Esophagus muscularis mucosa (tissue), 4 donors: Measurements from ENCODE around the gene SHB. TPM values are rescaled to one million over a fixed set of nuclear protein-coding genes. Genes with fewer than 3 reads are reported as not detected.

ENCODE experiments used
- DNase-seq: peaks from one replicate; pipeline ENCODE4 v3.0.0-alpha.2; 2017; ENCODE audit errors: extremely low spot score
- H3K27ac ChIP-seq, 4 donors: fragments of 200-600 bp; sonication (generic); replicated peaks in 1 of 4; 1 replicate in 3 of 4; 2 replicates in 1 of 4; pipeline ENCODE4 v1.5.1; 2016 to 2019; ENCODE audit warnings: mild to moderate bottlenecking in 1 of 4
- H3K27me3 ChIP-seq, 4 donors: fragments of 200-600 bp; sonication (generic); one replicate each; pipeline versions ENCODE4 v1.5.1 to v1.6.0; 2016 to 2019
- H3K36me3 ChIP-seq, 4 donors: fragments of 200-600 bp; sonication (generic); one replicate each; pipeline ENCODE4 v1.5.1; 2016 to 2019
- H3K4me1 ChIP-seq, 4 donors: fragments of 200-600 bp; sonication (generic); one replicate each; pipeline ENCODE4 v1.5.1; 2016 to 2019
- H3K4me3 ChIP-seq, 4 donors: fragments of 200-600 bp; sonication (generic); 1 replicate in 2 of 4; 2 replicates in 2 of 4; pipeline ENCODE4 v1.5.1; 2016 to 2019; ENCODE audit warnings: mild to moderate bottlenecking in 4 of 4, moderate library complexity in 1 of 4
- H3K9me3 ChIP-seq, 4 donors: fragments of 200-600 bp; sonication (generic); 1 replicate in 3 of 4; 2 replicates in 1 of 4; pipeline ENCODE4 v1.5.1; 2016 to 2019
- CTCF ChIP-seq, 3 experiments: fragments of 200-600 bp in 2 of 3; fragments of 450-650 bp in 1 of 3; sonication (generic) in 2 of 3; IDR thresholded peaks; one replicate each; pipeline ENCODE4 v1.5.1; 2017 to 2019; ENCODE audit warnings: antibody characterized with exemption in 3 of 3, mild to moderate bottlenecking in 2 of 3, moderate library complexity in 1 of 3
- EP300 ChIP-seq: sonication (generic); formaldehyde crosslinking; IDR thresholded peaks from one replicate; pipeline ENCODE4 v1.6.1; 2017; ENCODE audit warnings: antibody characterized with exemption
- POLR2A ChIP-seq: fragments of 450-650 bp; IDR thresholded peaks from one replicate; pipeline ENCODE4 v1.6.1; 2017; ENCODE audit warnings: antibody characterized with exemption, moderate library complexity, mild to moderate bottlenecking, low read depth
- POLR2AphosphoS5 ChIP-seq, 2 donors: sonication (generic); formaldehyde crosslinking; IDR thresholded peaks; one replicate each; pipeline ENCODE4 v1.6.1; 2017; ENCODE audit warnings: antibody characterized with exemption in 2 of 2
- WGBS: methylation state at CpG from one replicate; pipeline ENCODE4 v1.1.5; 2018; 5-methylcytosine and 5-hydroxymethylcytosine counted together
- intact Hi-C: fragments of 100-400 bp; cut with DNase I; formaldehyde crosslinking; loops from one replicate; pipeline ENCODE4 v1.15.1; 2023
- total RNA-seq, 4 donors: library from RNA; depleted of rRNA; stranded (reverse); fragments of >200 nt; gene quantifications; one replicate each; pipeline versions ENCODE4 v1.1.0 to v1.2.1, GENCODE V29; 2016

Gene SHB
- total RNA-seq, 4 donors from 2014 or later: 16.6 to 21.2 (median 21.0) TPM

GRCh38 chr9:37925786-37926736 lies 143.0 kb downstream of the SHB start:
- no peaks in the 10 kb centered on the region for H3K27me3 ChIP-seq
- H3K4me3 ChIP-seq: no peak overlapping the region
- peaks cover 0 to 4% (median 0%) of the 10 kb centered on the region in 4 donors for H3K36me3 ChIP-seq
- TF ChIP-seq POLR2A (no peak), EP300 (no peak), CTCF (IDR thresholded peaks at IDR 0.05) (no peak), POLR2AphosphoS5 (IDR thresholded peaks at IDR 0.05) (no peak)
- intact Hi-C loops: loop anchor here (10.0 kb wide), 1 partner anchor 69 kb away; no protein-coding TSS in a partner anchor
- H3K4me1 ChIP-seq: peaks cover 28 to 36% (median 34%) of the 10 kb centered on the region in 4 donors
- no peaks in the 10 kb centered on the region for H3K9me3 ChIP-seq
- 82% methylated on average over 12 of the region's 15 CpGs for WGBS
- H3K27ac ChIP-seq: no peak overlapping the region
- no peak for DNase-seq

GRCh38 chr9:37925006-37925405 lies 144.0 kb downstream of the SHB start:
- Histone ChIP-seq H3K36me3 (peaks cover 0 to 4% (median 0%) of the 10 kb centered on the region in 4 donors), H3K9me3 (no peaks in the 10 kb centered on the region)

GRCh38 chr9:37924538-37924937 lies 144.5 kb downstream of the SHB start:
- no peak for TF ChIP-seq POLR2A
- no peak for TF ChIP-seq EP300
- TF ChIP-seq CTCF (IDR thresholded peaks at IDR 0.05): no peak
- H3K4me1 ChIP-seq: peaks cover 28 to 38% (median 31%) of the 10 kb centered on the region in 4 donors
- H3K27ac ChIP-seq: no peak overlapping the region
- no peaks in the 10 kb centered on the region for H3K27me3 ChIP-seq
- H3K36me3 ChIP-seq: peaks cover 0 to 6% (median 3%) of the 10 kb centered on the region in 4 donors
- intact Hi-C loops: loop anchor here (10.0 kb wide), 1 partner anchor 70 kb away; no protein-coding TSS in a partner anchor
- no peaks in the 10 kb centered on the region for H3K9me3 ChIP-seq
- DNase-seq: no peak
- H3K4me3 ChIP-seq: no peak overlapping the region

More at GRCh38 chr9:37925006-37925405, 144.0 kb downstream of the SHB start:
- 96% methylated on average over 4 of the region's 6 CpGs for WGBS
- Histone ChIP-seq H3K27me3 (no peaks in the 10 kb centered on the region), H3K4me3 (no peak overlapping the region), H3K27ac (no peak overlapping the region), H3K4me1 (peaks cover 28 to 38% (median 33%) of the 10 kb centered on the region in 4 donors)
- TF ChIP-seq EP300: no peak
- TF ChIP-seq POLR2A: no peak
- no peak for TF ChIP-seq POLR2AphosphoS5 (IDR thresholded peaks at IDR 0.05)
- TF ChIP-seq CTCF (IDR thresholded peaks at IDR 0.05): no peak
- no peak for DNase-seq
- intact Hi-C loops: loop anchor here (10.0 kb wide), 1 partner anchor 70 kb away; no protein-coding TSS in a partner anchor

GRCh38 chr9:37923796-37924427 lies 145.1 kb downstream of the SHB start:
- H3K9me3 ChIP-seq: no peaks in the 10 kb centered on the region
- intact Hi-C loops: loop anchor here (10.0 kb wide), 1 partner anchor 71 kb away; no protein-coding TSS in a partner anchor
- no peak for DNase-seq
- H3K36me3 ChIP-seq: peaks cover 0 to 10% (median 8%) of the 10 kb centered on the region in 4 donors
- H3K27me3 ChIP-seq: no peaks in the 10 kb centered on the region
- H3K27ac ChIP-seq: no peak overlapping the region
- 96% methylated on average over 25 of the region's 25 CpGs for WGBS
- TF ChIP-seq POLR2A (no peak), EP300 (no peak), POLR2AphosphoS5 (IDR thresholded peaks at IDR 0.05) (no peak), CTCF (IDR thresholded peaks at IDR 0.05) (no peak)
- H3K4me1 ChIP-seq: peaks cover 23 to 33% (median 26%) of the 10 kb centered on the region in 4 donors
- no peak overlapping the region for H3K4me3 ChIP-seq
